IPS-11a (cell line): ENCODE measurements around the gene PLCD3.
A peak's percentile ranks its signal among the peaks of the same experiment; 100 is the strongest.

ENCODE experiments used
- H3K4me3 ChIP-seq: one replicate; pipeline ENCODE4 v1.5.1; 2013; ENCODE audit warnings: low read depth, low read length, control low read depth

The PLCD3 gene

DNA sequence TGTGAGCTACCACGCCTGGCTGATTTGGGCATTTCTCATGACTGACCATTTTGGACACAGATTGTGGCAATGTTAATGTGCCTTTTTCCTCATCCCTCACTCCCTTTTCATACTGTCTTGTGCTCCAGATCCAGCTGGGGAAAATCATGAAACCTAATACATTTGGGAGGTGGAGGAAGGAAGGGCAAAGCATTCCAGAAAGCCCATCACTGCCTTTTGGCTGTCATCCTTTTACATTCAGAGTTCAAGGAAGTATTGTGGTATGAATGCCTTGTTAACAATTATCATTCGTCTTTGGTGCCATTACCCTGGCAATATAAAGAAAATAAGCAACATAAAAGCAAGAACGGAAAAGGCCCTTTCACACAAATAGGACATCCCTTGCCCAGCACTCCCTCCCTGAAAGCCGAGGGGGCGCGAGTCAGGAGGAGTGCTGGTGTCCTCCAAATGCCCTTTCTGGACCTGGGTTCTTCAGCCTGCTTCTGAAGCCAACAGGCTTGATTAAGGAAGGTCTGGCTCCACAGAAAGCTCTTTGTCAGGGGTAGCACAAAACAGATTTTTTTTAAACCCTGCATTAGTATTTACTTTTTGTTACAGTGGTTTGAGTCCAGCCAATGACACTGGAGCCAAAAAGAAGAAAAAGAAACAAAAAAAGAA is 51.1 kb downstream of the PLCD3 start:
- no peak overlapping the region for H3K4me3 ChIP-seq

- H3K4me3 ChIP-seq: no peak overlapping the region
Measured at GRCh38 chr17:45077643-45078042, 54.7 kb downstream of the PLCD3 start.

GRCh38 chr17:45073414-45074070 is 58.8 kb downstream of the PLCD3 start:
- H3K4me3 ChIP-seq: no peak overlapping the region

- no peak overlapping the region for H3K4me3 ChIP-seq
Measured at GRCh38 chr17:45070809-45071208, 61.5 kb downstream of the PLCD3 start.

DNA sequence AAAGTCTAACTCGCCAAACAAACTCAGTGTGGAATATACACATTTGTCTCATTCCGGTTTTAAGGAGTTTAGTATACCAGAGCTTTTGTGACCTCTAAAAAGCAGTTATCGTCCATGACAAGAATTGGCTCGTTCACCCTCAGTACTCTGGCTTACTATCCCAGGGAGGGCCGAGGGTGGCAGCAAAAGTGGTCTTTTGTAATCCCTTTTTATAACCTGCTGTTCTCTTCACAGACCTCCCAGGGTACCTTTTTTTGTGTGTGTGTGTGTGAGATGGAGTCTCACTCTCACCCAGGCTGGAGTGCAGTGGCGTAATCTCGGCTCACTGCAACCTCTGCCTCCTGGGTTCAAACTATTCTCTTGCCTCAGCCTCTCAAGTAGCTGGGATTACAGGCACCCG is 62.3 kb downstream of the PLCD3 start:
- no peak overlapping the region for H3K4me3 ChIP-seq

- H3K4me3 ChIP-seq: no peak overlapping the region
Measured at GRCh38 chr17:45067637-45068036, 64.7 kb downstream of the PLCD3 start.

GRCh38 chr17:45063198-45063597 is 69.1 kb downstream of the PLCD3 start:
- no peak overlapping the region for H3K4me3 ChIP-seq

DNA sequence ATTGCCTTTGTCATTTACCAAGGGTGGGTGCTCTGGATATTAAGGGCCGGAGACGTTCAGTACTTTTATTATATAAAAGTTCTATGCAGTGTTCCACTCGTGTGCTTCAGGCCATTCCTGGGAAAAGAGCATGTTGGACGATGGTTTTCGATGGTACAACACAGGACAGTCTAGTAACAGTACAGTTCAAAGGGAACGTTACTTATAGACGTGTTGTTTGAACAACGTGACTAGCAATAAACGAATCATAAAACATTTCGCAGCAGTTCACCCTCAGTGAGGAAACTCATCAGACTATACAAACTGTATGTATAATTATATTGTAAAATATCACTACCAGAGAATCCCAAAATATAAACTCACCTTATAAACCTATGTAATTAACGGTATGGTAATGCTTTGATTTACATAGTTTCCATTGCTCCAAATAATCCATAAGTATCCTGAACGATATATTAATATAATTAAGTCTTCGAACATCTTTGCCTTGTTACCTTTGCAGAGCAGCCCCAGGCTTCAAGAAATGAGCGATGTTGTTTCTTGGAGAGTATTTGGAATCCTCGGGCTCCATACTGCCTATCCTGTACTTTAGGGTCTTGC is 70.6 kb downstream of the PLCD3 start:
- peak overlapping the region; percentile 96 for H3K4me3 ChIP-seq

GRCh38 chr17:45060797-45061605 is 71.3 kb downstream of the PLCD3 start, which contains the start of gene NMT1:
Gene NMT1, plus strand, starts transcription at chr17:45061317. Its CDS starts 13 bp downstream, at chr17:45061330.
- peak within 1 kb of the TSS; percentile 96 for H3K4me3 ChIP-seq

- H3K4me3 ChIP-seq: peak overlapping the region; percentile 71
Measured at GRCh38 chr17:45060382-45060796, 71.9 kb downstream of the PLCD3 start.
